HCT116 (cell line): ENCODE measurements around the gene CLEC3B.

Source experiments
- ELF1 ChIP-seq: IDR thresholded peaks from 2 replicates; pipeline ENCODE4 v1.6.1; 2012; ENCODE audit warnings: low read depth, borderline replicate concordance
- EZH2phosphoT487 ChIP-seq: fragments of 200-600 bp; IDR thresholded peaks from 2 replicates; pipeline ENCODE4 v1.6.1; 2018; ENCODE audit warnings: antibody characterized with exemption, borderline replicate concordance
- JUND ChIP-seq: IDR thresholded peaks from 2 replicates; pipeline ENCODE4 v1.6.1; 2012
- POLR2A ChIP-seq: IDR thresholded peaks from 2 replicates; pipeline ENCODE4 v1.7.0; 2011; ENCODE audit warnings: borderline replicate concordance; ENCODE audit not compliant: insufficient read depth, insufficient read length; ENCODE audit errors: extremely low read depth
- POLR2AphosphoS5 ChIP-seq: IDR thresholded peaks from 2 replicates; pipeline ENCODE4 v1.6.1; 2011; ENCODE audit warnings: mild to moderate bottlenecking, low read depth, low read length, moderate library complexity
- SIN3A ChIP-seq: IDR thresholded peaks from 2 replicates; pipeline ENCODE4 v1.6.1; 2012; ENCODE audit warnings: low read depth
- SRF ChIP-seq: IDR thresholded peaks from 2 replicates; pipeline ENCODE4 v1.6.1; 2012; ENCODE audit warnings: low read depth
- ZFX ChIP-seq: fragments of 450-650 bp; IDR thresholded peaks from 2 replicates; pipeline ENCODE4 v1.6.1; 2017
- ZNF274 ChIP-seq: fragments of 200-500 bp; sonication (Bioruptor generic); IDR thresholded peaks from 2 replicates; pipeline ENCODE4 v1.6.1; 2014; ENCODE audit warnings: mild to moderate bottlenecking, low read depth, low read length, inconsistent platforms
- TF ChIP-seq, protein P1 (sequence below), 3 experiments: fragments of 200-600 bp in 1 of 3; sonication (generic) in 1 of 3; IDR thresholded peaks in 2 of 3; conservative IDR thresholded peaks in 1 of 3; 2 replicates each; pipeline ENCODE4 v1.5.1; 2012 to 2017; ENCODE audit warnings: low read depth in 2 of 3, low read length in 2 of 3, antibody characterized with exemption in 1 of 3, borderline replicate concordance in 1 of 3, control low read depth in 1 of 3, mild to moderate bottlenecking in 1 of 3, mixed read lengths in 1 of 3, mixed run types in 1 of 3, moderate library complexity in 1 of 3; ENCODE audit not compliant: insufficient read depth in 1 of 3
- TF ChIP-seq, protein P2 (sequence below): IDR thresholded peaks from 2 replicates; pipeline ENCODE4 v1.6.1; 2012; ENCODE audit warnings: low read depth

DNA sequence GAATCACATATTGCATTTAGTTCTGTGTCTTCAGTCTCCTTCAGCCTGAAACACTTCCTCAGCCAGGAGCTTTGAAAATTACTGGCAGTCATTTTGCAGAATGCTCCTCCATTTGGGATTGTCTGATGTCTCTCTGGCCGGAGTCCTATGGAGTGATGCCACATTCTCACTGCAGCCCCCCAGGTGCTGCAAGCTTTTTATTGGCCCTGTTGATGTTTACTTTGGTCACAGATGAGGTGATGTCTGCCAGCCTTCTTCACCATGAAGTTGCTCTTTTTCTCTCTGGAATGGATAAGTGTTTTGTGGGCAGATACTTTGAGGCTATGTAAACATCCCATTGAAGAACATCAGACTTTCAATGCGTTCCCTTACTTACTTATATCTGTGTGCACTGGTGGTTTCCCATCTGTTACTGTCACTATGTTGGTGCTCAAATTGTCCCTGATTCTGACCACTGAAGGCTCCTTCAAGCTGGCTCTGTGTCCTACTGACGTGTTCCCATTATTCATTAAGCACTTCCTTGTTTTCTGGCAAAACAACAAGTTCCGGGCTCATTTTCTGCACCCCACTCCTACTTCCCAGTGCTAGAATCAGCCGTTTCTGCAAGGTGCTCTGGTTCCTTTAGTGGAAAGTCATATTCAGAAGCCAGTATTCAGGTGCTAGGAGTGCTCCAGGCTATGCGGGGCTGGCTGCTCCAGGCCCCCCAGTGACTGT is 1.4 kb upstream of the CLEC3B start:
- TF ChIP-seq, protein P1, sequence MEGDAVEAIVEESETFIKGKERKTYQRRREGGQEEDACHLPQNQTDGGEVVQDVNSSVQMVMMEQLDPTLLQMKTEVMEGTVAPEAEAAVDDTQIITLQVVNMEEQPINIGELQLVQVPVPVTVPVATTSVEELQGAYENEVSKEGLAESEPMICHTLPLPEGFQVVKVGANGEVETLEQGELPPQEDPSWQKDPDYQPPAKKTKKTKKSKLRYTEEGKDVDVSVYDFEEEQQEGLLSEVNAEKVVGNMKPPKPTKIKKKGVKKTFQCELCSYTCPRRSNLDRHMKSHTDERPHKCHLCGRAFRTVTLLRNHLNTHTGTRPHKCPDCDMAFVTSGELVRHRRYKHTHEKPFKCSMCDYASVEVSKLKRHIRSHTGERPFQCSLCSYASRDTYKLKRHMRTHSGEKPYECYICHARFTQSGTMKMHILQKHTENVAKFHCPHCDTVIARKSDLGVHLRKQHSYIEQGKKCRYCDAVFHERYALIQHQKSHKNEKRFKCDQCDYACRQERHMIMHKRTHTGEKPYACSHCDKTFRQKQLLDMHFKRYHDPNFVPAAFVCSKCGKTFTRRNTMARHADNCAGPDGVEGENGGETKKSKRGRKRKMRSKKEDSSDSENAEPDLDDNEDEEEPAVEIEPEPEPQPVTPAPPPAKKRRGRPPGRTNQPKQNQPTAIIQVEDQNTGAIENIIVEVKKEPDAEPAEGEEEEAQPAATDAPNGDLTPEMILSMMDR (IDR thresholded peaks at IDR 0.05 in 2 of 3, conservative IDR thresholded peaks at IDR 0.05 in 1 of 3; ENCODE audit: borderline replicate concordance in 1 of 3, insufficient read depth in 1 of 3, low read depth in 2 of 3, low read length in 2 of 3): no peak
- TF ChIP-seq, protein P2, sequence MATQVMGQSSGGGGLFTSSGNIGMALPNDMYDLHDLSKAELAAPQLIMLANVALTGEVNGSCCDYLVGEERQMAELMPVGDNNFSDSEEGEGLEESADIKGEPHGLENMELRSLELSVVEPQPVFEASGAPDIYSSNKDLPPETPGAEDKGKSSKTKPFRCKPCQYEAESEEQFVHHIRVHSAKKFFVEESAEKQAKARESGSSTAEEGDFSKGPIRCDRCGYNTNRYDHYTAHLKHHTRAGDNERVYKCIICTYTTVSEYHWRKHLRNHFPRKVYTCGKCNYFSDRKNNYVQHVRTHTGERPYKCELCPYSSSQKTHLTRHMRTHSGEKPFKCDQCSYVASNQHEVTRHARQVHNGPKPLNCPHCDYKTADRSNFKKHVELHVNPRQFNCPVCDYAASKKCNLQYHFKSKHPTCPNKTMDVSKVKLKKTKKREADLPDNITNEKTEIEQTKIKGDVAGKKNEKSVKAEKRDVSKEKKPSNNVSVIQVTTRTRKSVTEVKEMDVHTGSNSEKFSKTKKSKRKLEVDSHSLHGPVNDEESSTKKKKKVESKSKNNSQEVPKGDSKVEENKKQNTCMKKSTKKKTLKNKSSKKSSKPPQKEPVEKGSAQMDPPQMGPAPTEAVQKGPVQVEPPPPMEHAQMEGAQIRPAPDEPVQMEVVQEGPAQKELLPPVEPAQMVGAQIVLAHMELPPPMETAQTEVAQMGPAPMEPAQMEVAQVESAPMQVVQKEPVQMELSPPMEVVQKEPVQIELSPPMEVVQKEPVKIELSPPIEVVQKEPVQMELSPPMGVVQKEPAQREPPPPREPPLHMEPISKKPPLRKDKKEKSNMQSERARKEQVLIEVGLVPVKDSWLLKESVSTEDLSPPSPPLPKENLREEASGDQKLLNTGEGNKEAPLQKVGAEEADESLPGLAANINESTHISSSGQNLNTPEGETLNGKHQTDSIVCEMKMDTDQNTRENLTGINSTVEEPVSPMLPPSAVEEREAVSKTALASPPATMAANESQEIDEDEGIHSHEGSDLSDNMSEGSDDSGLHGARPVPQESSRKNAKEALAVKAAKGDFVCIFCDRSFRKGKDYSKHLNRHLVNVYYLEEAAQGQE: no peak
- TF ChIP-seq SIN3A (no peak), SRF (no peak), ELF1 (no peak), ZNF274 (no peak), ZFX (no peak), POLR2AphosphoS5 (no peak), POLR2A (no peak), EZH2phosphoT487 (no peak), JUND (no peak)
